Fibroblast of skin of scalp (primary cell): ENCODE measurements around the gene RAB3D. TPM values are rescaled to one million over a fixed set of nuclear protein-coding genes. Genes with fewer than 3 reads are reported as not detected.
"Not testable (repeated sequence)": the region's sequence is repeated elsewhere in the genome, so short reads cannot be mapped to it uniquely, and the experiment has no call there.

Experiments
- DNase-seq: peaks from one replicate; pipeline ENCODE4 v3.0.0-alpha.2; 2013
- polyA plus RNA-seq, 2 experiments: library from polyadenylated mRNA; unstranded; fragments of 120-200 nt; gene quantifications; one replicate each; pipeline ENCODE4 v1.2.1, GENCODE V29; 2013; ENCODE audit not compliant: insufficient read length in 2 of 2

RAB3D gene, protein sequence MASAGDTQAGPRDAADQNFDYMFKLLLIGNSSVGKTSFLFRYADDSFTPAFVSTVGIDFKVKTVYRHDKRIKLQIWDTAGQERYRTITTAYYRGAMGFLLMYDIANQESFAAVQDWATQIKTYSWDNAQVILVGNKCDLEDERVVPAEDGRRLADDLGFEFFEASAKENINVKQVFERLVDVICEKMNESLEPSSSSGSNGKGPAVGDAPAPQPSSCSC
- 4.6 TPM for polyA plus RNA-seq (2013, experiment 1 of 2; ENCODE audit: insufficient read length)
- 4.6 TPM for polyA plus RNA-seq (2013, experiment 2 of 2; ENCODE audit: insufficient read length)

DNA sequence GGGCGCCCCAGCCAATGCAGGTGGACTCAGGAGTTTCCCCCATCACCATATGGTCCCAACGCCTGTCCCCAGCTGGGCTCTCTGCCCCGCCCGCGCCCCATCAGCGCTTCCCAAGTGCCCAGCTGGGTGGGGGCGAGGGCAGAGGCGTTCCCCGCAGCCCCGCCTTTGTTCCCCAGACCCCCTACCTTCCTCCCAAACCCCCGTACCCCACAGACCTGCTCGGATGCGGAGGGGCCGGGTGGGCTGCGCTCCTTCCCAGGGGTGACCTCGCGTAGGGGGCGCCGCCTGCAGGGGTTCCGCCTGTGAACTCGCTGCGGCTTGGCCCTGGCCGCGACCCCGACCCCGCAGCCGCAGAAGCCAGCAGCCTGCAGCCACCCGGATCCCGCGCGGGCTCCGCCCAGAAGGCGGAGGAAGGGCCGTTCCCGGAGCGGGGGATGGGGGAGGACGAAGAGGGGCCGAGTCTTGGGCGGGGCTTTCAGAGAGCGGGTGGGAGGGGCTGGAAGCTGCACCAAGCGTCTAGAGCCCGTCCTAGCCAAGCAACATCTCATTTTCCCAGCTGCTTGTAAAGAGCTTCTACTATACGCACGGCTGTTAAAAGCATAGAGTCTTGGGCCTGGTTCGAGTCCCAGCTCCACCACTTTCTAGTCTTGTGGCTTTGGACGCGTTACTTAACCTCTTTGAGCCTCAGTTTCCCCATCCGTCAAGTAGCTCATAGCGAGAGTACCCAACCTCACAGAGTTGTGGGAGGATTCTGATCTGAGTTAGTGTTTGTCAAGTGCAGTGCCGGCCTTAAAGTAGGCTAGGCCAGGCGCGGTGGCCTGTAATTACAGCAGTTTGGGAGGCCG, at the start of gene RAB3D:
RAB3D (minus strand) TSS at position 404 of the 845 bp plus-strand sequence. CDS start 2,258 bp downstream, outside the sequence.
- peak; percentile 82 for DNase-seq

DNA sequence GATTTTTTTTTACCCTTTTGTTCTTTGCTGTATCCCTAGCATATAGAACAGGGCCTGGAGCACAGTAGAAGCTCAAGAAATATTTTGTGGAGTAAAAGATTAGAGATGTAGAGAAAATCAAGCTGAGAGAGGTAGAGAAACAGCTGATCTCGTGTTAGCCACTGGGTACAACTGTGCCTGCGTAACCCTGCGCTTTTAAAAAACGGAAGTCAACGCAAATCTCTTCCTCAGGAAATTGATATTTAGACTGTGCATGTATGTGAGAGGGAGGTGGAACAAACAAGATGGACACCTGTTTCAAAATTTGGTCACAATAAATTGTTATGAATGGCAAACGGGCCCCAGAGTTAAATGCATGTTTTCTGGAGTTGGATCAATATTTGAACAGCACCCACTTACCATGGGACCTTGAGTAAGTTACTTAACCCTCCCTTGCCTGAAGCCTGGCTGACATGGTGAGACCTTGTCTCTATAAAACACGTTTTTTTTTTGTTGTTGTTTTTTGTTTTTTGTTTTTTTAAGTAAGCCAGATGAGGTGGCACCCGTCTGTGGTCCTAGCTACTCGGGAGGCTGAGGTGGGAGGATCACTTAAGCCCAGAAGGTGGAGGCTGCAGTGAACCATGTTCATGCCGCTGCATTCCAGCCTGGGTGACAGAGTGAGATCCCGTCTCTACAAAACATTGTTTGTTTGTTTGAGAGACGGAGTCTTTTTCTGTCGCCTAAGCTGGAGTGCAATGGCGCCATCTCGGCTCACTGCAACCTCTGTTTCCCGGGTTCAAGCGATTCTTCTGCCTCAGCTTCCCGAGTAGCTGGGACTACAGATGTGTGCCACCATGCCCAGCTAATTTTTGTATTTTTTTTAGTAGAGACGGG, 47.9 kb upstream of the RAB3D start:
- DNase-seq, result no peak

DNA sequence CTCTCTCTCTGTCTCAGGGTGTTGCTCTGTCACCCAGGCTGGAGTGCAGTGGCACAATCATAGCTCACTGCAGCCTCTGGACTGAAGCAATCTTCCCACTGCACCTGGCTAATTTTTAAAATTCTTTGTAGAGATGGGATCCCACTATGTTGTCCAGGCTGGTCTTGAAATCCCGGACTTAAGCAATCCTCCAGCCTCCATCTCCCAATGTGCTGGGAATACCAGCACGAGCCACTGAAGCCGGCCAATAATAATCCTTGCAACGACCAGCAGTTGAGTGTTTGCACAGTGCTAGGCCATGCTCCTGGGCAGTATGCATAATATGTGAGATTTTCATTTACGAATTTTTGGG, 45.3 kb upstream of the RAB3D start:
- no peak for DNase-seq

DNA sequence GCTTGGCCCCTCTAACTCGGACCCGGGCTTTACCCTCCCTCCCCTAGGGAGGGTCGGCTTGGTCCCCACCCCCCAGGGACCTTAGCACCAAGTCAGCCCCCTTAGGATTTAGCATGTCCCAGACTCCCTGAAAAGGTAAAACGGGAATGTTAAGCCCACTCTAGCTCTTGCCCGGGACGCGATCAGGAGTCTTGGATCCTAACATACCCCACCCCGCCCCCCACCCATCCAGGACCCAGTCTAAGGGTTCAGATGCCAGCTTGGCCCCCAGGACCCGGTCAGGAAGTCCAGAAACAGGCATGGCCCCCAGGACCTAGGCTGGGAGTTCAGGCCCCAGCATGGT, 44.2 kb upstream of the RAB3D start:
- DNase-seq, result no peak

DNA sequence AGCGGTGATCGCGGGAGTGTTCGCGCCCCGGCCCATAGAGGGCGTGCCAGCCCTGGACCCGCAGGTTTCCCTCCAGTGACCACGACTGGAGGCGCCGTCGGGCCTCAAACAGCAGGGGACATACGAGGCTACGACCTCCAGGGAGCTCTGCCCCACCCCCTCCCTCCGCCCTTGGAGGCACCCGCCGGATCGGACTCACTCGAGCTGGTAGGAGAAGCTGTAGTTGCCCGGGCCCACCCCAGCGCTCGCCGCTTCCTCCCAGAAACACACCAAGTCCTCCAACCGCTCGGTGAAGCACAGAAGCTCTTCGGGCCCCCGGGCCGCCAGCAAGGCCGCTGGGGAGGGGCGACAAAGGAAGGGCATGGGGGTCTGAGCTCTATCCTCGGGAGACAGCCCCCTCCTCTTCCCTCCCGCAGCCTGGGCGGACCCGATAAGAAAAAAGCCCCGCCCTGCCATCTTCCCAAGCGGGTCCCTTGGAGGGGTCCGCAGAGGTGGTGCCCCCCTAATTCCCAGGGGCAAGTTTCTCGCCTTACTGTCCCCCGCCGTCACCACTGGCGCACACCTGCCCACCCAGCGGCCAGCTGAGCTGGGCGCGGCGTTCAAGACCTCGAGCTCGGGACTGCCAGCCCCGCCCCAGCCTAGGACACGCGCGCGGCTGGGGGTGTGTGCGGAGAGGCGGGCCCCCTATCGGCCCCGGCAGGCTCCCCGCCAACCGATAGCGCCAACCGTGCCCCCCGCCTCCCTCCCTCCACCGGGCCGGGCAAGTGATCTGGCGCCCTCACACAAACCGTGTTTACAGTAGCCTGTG, 43.6 kb upstream of the RAB3D start:
- DNase-seq, result peak; percentile 13

DNA sequence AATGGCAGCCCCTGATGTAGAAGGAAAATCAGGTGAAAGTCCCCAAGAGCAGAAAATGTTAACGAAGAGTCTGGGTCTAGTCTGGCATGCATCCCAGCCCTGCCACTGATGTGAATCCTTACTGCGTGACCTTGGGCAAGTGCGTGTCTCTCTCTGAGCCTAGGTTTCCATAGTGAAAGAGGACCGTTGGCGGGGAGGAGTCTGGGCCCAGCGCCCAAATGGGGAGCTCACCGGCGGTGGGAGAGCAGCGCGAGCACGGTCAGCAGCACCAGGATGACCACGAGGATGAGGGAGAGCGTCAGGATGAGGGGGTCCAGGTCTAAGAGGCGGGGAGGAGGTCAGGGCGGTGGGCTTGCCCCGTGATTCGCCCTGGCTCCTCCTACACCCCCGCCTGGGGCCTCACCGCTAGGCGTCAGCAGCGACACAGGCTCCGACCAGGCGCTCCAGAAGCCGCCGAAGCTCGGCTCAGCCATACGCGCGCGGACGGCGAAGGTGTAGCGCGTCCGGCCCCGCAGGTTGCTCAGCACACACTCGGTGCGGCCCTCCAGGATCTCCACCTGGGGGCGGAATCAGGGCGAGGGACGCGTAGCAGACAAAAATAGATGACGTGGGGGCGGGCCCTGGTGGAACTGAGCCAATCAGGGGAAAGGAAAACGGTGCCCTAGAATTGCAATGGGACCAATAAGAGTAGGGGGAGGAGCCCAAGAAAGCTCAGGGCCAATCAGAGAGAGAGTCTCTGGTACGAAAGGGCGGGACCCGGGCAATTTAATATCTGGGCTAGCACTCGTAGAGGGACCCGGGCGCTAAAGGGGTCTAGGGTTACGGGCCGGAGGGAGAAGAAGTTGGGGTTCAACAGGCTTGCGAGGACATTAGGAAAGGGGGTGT, 41.4 kb upstream of the RAB3D start:
- peak; percentile 95 for DNase-seq

DNA sequence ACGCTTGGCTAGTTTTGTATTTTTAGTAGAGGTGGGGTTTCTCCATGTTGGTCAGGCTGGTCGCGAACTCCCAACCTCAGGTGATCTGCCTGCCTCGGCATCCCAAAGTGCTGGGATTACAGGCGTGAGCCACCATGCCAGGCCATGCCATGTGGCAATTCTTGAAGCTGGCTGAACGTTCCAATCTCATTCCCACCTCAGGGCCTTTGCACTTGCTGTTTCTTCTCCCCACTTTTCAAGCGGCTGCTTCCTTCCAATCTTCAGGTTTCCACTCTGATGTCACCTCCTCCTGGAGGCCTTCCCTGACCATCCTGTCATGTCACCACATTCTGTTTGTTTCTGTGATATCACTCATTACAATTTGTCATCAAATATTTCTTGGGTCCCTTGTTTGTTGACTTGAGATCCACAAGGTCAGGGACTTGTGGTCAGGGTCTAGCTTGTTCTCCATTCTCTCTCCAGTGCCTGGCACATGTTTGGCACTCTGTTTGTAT, 40.4 kb upstream of the RAB3D start:
- DNase-seq, result no peak

DNA sequence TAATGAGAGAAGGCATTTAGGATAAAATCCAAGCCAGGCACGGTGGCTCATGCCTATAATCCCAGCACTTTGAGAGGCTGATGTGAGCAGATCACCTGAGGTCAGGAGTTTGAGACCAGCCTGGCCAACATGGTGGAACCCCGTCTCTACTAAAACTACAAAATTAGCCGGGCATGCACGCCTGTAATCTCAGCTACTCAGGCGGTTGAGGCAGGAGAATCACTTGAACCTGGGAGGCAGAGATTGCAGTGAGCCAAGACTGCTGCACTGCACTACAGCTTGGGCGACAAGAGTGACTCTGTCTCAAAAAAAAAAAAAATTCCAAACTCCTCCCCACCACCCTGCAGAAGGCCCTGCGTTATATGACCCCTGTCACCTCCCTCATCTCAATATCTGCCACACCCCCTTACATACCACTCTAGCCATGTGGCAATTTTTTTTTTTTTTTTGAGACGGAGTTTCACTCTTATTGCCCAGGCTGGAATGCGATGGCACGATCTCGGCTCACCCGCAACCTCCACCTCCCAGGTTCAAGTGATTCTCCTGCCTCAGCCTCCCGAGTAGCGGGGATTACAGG, 39.9 kb upstream of the RAB3D start:
- DNase-seq, result not testable (repeated sequence)

DNA sequence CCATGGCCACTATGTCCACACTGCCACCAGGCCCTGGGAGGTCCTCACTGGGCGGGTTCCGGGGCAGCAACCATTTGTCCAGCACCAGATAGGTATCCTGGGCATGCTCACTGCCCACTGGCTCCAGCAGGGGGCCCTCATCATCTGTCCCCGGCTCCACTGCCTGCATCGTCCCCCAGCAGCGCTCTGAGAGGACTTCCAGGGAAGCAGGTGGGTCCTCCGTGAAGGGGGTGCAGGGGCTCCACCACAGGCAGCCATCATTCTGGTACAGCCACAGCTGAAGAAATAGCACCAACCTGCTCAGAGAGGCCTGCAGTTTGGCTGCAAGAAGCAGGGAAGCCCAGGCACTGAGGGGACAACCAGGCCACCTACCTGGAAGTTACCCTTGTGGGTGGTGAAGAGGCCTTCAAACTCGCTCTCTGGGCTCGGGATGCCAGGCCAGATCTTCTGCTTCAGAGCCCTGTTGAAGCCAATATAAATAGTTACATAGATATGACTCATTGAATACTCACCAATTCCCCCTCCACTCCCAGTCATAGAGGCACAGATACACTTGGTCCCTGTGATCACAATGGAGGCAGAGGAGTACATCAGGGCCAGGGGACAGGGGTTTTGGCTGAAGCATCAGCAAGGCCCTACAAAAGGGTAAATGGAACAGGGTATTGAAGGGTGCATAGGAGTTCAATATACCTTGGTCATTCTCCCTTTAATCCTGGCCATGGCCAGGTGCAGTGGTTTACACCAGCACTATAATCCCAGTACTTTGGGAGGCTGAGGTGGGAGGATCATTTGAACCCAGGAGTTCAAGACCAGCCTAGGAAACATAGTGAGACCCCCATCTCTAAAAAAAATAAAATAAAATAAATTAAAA, 39.1 kb upstream of the RAB3D start:
- DNase-seq, result peak; percentile 82

DNA sequence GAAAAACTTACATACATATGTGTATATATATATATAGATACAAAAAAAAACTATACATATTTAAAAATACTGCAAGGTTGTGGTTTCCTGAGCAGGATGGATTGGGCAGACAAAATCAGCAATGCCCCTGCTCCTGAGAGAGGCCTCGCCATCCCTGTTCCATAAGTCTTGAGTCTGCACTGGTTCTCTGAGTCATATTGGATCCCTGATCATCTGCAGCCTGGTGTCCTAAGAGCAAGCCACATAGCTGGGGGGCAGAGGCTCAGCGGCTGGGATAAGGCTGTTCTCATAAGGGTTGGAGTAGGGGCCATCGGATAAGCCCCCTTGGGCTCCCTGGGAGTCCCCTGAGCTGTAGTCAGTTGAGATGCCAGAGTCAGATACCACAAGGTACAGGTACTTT, 38.3 kb upstream of the RAB3D start:
- DNase-seq, result no peak

DNA sequence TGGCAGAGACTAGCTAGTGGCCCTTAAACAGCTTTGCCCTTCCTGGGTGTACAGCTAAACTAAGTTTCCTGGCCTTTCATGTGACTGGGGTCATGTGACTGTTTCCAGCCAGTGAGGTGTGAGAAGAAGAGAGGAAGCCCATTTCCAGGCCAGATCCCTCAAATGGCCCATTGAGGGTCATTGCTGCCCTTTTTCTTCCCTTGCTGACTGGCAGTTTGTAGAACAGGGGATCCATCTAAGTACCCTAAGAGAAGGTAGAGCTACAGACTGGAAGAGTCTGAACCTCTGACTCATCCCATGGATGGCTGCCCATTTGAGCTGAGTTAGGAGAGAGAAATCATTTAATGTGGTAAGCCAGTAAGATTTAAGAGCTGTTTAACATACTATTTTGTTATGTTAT, 37.8 kb upstream of the RAB3D start:
- peak; percentile 91 for DNase-seq

DNA sequence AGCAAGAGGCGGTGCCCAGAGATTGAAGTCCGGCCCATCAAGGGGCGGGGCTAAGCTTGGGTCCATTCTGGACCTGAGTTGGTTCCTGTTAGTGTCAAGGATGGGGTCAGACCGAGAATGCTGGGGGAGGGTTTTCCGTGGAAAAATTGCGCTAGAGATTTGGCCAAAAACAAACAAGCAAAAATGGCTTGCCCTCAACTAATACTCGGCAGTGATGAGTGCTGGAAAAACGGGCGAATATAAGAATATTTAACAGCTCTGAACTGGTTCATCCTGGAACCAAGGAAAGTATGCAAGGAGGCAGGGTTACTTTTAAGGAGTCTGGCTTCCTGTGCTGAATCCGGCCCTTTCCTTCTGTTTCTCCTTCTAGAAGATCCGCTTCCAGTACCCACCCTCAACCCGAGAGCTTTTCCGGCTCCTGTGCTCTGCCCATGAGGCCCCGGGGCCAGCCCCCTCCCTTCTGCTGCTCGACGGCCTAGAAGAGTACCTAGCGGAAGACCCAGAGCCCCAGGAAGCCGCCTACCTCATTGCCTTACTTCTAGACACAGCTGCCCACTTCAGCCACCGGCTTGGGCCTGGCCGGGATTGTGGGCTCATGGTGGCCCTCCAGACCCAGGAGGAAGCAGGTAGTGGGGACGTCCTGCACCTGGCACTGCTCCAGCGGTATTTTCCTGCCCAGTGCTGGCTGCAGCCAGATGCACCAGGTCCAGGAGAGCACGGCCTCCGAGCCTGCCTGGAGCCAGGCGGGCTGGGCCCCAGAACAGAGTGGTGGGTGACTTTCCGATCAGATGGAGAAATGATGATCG, 35.9 kb upstream of the RAB3D start:
- no peak for DNase-seq

DNA sequence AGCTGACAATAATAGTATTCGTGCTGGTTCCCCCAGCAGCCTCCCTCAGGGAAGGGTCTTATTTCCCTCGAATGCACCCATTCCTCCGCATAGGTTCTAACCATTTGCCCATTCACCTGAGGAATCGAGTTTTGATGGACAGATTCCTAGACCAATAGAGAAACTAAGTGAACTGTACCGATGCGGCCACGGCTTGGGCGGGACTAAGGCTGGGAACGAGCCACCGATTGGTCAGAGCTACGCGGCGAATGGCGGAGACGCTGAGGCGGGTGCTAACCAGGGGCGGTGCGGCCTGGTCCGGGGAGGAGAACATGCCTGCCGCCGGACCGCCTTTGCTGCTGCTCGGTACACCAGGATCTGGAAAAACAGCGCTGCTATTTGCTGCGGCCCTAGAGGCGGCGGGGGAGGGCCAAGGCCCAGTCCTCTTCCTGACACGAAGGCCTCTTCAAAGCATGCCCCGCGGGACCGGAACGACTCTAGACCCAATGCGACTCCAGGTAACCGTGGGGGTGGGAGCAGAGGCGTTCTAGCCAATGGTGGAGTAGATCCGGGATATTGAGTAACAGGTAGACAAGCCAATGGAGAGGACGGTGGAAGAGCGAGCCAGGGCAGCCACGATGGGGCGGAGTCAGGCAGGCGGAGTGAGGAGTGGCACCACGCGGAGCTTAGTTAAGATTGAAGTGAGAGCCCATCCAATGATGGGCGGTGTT, 35.1 kb upstream of the RAB3D start, which contains the start of gene SWSAP1:
SWSAP1 (plus strand) TSS at position 234 of the 710 bp plus-strand sequence; CDS start at position 249, 15 bp downstream.
- peak; percentile 99 for DNase-seq

DNA sequence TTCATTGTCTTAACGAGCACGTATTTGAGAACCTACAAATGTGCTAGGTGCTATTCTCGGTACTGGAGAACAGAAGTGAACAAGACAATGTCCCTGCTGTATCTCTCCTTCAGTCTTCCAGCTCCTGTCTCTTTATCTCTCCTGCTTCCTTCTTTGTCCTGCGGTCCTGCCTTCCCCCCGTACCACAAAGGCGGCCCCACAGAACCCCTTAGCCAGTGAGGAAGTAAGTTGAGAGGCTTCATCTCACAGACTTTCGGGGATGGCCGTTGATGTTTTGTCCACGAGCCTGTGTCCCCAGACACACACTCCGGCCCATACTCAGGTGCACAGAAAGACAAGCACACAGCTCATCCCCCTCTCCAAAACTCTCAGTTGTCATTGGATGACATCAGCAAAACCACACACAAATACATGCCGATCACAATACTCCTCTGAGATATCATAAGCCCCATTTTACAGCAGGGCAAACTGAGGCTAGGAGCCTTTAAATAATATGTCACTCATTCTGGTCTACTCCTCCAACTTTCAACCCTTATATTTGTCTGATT, 34.5 kb upstream of the RAB3D start:
- DNase-seq, result no peak

DNA sequence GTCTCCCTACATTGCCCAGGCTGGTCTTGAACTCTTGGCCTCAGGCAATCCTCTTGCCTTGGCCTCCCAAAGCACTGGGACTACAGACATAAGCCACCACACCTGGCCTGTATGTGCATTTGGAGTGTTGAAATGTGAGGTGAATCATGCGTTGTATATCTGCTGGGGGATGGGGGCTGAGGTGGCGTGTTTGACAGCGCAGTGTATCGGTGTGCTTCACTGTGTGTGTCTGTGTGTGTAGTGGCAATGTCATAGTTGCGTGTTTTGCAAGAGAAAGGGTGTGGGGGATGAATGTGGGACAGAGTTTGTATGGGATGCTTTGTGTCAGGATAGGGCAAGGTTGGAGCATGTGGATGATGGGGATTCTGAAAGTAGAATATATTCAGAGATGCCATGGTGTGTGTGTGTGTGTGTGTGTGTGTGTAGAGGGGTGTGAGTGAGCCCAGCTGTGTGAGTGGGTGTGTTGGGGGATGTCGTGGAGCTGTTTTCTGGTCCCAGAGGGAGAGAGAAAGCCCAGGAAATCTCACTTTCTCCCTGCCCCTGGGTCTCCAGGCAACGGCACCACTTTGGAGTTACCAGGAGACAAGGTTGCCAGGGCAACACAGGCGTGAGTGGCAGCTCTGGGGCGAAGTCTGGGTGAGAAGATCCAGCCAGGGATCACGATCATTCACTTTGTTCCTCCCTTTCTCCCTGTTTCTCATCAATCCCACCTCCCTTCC, 33.9 kb upstream of the RAB3D start:
- DNase-seq, result peak; percentile 14

DNA sequence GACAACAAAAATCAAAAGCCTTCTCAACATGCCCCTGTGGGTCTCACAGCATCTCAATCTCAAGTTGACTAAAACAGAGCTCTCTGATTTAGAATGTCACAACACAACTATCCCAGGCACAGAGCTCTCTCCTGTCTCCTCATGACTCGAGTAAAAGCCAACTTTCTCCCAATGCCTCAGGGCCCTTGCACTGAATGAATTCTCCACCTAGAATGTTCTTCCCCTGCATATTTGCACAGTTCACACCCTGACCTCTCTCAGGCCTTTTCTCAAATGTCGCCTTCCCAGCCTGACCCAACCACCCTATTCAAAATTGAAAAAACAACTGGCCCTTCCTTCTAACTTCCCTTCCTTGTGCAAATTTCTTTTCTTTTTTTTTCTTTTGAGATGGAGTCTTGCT, 31.3 kb upstream of the RAB3D start:
- DNase-seq, result no peak

DNA sequence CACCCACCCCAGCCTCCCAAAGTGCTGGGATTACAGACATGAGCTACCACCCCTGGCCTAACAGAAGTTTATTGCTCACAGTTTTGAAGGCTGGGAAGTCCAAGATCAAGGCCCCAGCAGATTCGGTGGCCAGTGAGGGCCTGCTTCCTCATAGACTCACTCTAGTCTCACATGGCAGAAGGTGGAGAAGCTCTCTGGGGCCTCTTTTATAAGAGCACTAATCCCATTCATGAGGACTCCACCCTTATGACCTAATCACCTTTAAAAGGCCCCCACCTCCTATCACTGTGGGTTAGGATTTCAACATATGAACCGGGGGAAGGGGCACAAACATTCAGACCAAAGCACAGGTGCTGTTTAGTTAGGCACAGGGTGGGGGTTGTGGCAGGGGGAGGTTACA, 28.1 kb upstream of the RAB3D start:
- no peak for DNase-seq
